Neural crest cell (in vitro differentiated cells): ENCODE data around the gene KIF17. TPM values are rescaled to one million over a fixed set of nuclear protein-coding genes. Genes with fewer than 3 reads are reported as not detected.
A peak's percentile ranks its signal among the peaks of the same experiment; 100 is the strongest.

Experiments
- DNase-seq: peaks from one replicate; pipeline ENCODE4 v3.0.0; 2021; ENCODE audit warnings: low read depth, mixed read lengths, low spot score
- H3K27ac Mint-ChIP-seq: one replicate; pipeline ENCODE4 v1.8.0; 2021; ENCODE audit warnings: mild to moderate bottlenecking, mixed read lengths; ENCODE audit not compliant: unreplicated experiment
- H3K27me3 Mint-ChIP-seq: 2 replicates; pipeline ENCODE4 v1.8.0; 2021; ENCODE audit warnings: low read depth, mild to moderate bottlenecking, mixed read lengths
- H3K36me3 Mint-ChIP-seq: 2 replicates; pipeline ENCODE4 v1.8.0; 2021; ENCODE audit warnings: low read depth, mild to moderate bottlenecking, mixed read lengths
- H3K4me1 Mint-ChIP-seq: 2 replicates; pipeline ENCODE4 v1.8.0; 2021; ENCODE audit warnings: mixed read lengths
- H3K4me3 Mint-ChIP-seq: one replicate; pipeline ENCODE4 v1.8.0; 2021; ENCODE audit warnings: mild to moderate bottlenecking, mixed read lengths
- H3K9me3 Mint-ChIP-seq: 2 replicates; pipeline ENCODE4 v1.8.0; 2021; ENCODE audit warnings: mixed read lengths
- CTCF ChIP-seq: fragments of 200-600 bp; sonication (generic); conservative IDR thresholded peaks from 2 replicates; pipeline ENCODE4 v1.5.0; 2021; ENCODE audit warnings: antibody characterized with exemption, mild to moderate bottlenecking
- total RNA-seq: library from RNA; stranded (reverse); gene quantifications from 2 replicates; pipeline ENCODE4 v1.2.1, GENCODE V29; 2021

Gene KIF17
- total RNA-seq, 1 donor from 2014 or later, result 1.6 TPM

GRCh38 chr1:20645414-20645813 is 72.4 kb downstream of the KIF17 start:
- Mint-ChIP-seq H3K4me3 (no peak overlapping the region), H3K27me3 (no peaks in the 10 kb centered on the region), H3K9me3 (no peaks in the 10 kb centered on the region), H3K36me3 (peaks cover under 1% of the 10 kb centered on the region), H3K4me1 (no peaks in the 10 kb centered on the region), H3K27ac (no peak overlapping the region)
- DNase-seq, result no peak
- no peak for TF ChIP-seq CTCF

GRCh38 chr1:20644416-20644815 is 73.4 kb downstream of the KIF17 start:
- H3K27ac Mint-ChIP-seq, result no peak overlapping the region
- no peaks in the 10 kb centered on the region for H3K27me3 Mint-ChIP-seq
- TF ChIP-seq CTCF, result no peak
- H3K4me3 Mint-ChIP-seq, result no peak overlapping the region
- no peaks in the 10 kb centered on the region for H3K36me3 Mint-ChIP-seq
- DNase-seq, result no peak
- H3K9me3 Mint-ChIP-seq, result no peaks in the 10 kb centered on the region
- no peaks in the 10 kb centered on the region for H3K4me1 Mint-ChIP-seq

GRCh38 chr1:20643080-20643479 is 74.7 kb downstream of the KIF17 start:
- no peak for DNase-seq
- Mint-ChIP-seq H3K9me3 (no peaks in the 10 kb centered on the region), H3K27me3 (no peaks in the 10 kb centered on the region), H3K4me1 (no peaks in the 10 kb centered on the region), H3K4me3 (no peak overlapping the region), H3K36me3 (no peaks in the 10 kb centered on the region), H3K27ac (no peak overlapping the region)
- no peak for TF ChIP-seq CTCF

GRCh38 chr1:20641975-20642374 is 75.8 kb downstream of the KIF17 start:
- H3K4me1 Mint-ChIP-seq, result no peaks in the 10 kb centered on the region
- no peaks in the 10 kb centered on the region for H3K36me3 Mint-ChIP-seq
- H3K27me3 Mint-ChIP-seq, result no peaks in the 10 kb centered on the region
- no peak overlapping the region for H3K27ac Mint-ChIP-seq
- no peak for TF ChIP-seq CTCF
- H3K9me3 Mint-ChIP-seq, result no peaks in the 10 kb centered on the region
- no peak overlapping the region for H3K4me3 Mint-ChIP-seq
- DNase-seq, result no peak

GRCh38 chr1:20640183-20640597 is 77.6 kb downstream of the KIF17 start:
- Mint-ChIP-seq H3K4me3 (peak overlapping the region; percentile 25), H3K27me3 (no peaks in the 10 kb centered on the region), H3K4me1 (no peaks in the 10 kb centered on the region), H3K9me3 (no peaks in the 10 kb centered on the region), H3K27ac (no peak overlapping the region), H3K36me3 (no peaks in the 10 kb centered on the region)
- peak; percentile 57 for DNase-seq
- TF ChIP-seq CTCF, result peak; percentile 90
